OCI-LY3 (cell line): ENCODE measurements around the gene OTOR.
A peak's percentile ranks its signal among the peaks of the same experiment; 100 is the strongest.

Source experiments
- H2AFZ ChIP-seq: fragments of 200-600, 300-600 bp; shearing (Covaris generic); 2 replicates; pipeline ENCODE4 v1.6.0; 2014; ENCODE audit warnings: antibody characterized with exemption, low read depth, low read length
- H3K27ac ChIP-seq: fragments of 200-600, 300-600 bp; sonication (generic); 2 replicates; pipeline ENCODE4 v1.5.1; 2014; ENCODE audit warnings: mild to moderate bottlenecking, low read length, moderate library complexity, mixed read lengths
- H3K27me3 ChIP-seq: fragments of 200-600, 300-600 bp; sonication (generic); 2 replicates; pipeline ENCODE4 v1.6.1; 2014; ENCODE audit warnings: low read depth, low read length, mixed read lengths
- H3K36me3 ChIP-seq: fragments of 200-600, 300-600 bp; sonication (generic); replicated peaks from 2 replicates; pipeline ENCODE3; 2014; ENCODE audit warnings: low read depth, low read length, mixed read lengths
- H3K4me1 ChIP-seq: fragments of 300-600, 200-600 bp; sonication (generic); 2 replicates; pipeline ENCODE4 v1.6.1; 2014; ENCODE audit warnings: low read length, mixed read lengths
- H3K4me2 ChIP-seq: fragments of 200-600, 300-600 bp; sonication (generic); 2 replicates; pipeline ENCODE4 v1.6.1; 2014; ENCODE audit warnings: low read length, mixed read lengths
- H3K4me3 ChIP-seq: fragments of 300-600, 200-600 bp; sonication (generic); 2 replicates; pipeline ENCODE4 v1.5.1; 2014; ENCODE audit warnings: antibody characterized with exemption, mild to moderate bottlenecking, low read length, moderate library complexity
- H3K79me2 ChIP-seq: fragments of 300-600, 200-600 bp; shearing (Covaris generic); 2 replicates; pipeline ENCODE4 v1.6.1; 2014; ENCODE audit warnings: mild to moderate bottlenecking, low read length, mixed read lengths
- H3K9ac ChIP-seq: fragments of 300-600, 200-600 bp; shearing (Covaris generic); 2 replicates; pipeline ENCODE4 v1.6.0; 2014; ENCODE audit warnings: mild to moderate bottlenecking, low read length, moderate library complexity
- H3K9me3 ChIP-seq: fragments of 200-600, 300-600 bp; shearing (Covaris generic); 2 replicates; pipeline ENCODE4 v1.6.1; 2014; ENCODE audit warnings: low read length, mixed read lengths; ENCODE audit not compliant: insufficient read depth
- H4K20me1 ChIP-seq: fragments of 200-600, 300-600 bp; sonication (generic); 2 replicates; pipeline ENCODE4 v1.6.1; 2016; ENCODE audit warnings: low read length, mixed read lengths; ENCODE audit not compliant: insufficient read depth
- EZH2phosphoT487 ChIP-seq: fragments of 200-600 bp; shearing (Covaris generic); IDR thresholded peaks from 2 replicates; pipeline ENCODE4 v1.6.1; 2018; ENCODE audit warnings: antibody characterized with exemption, mixed run types, low read depth
- TF ChIP-seq, protein P1 (sequence below): fragments of 200-600, 300-600 bp; sonication (generic); IDR thresholded peaks from 2 replicates; pipeline ENCODE4 v1.5.1; 2014; ENCODE audit warnings: antibody characterized with exemption, low read length, low read depth

OTOR gene

GRCh38 chr20:16747291-16747811, 807 bp upstream of the OTOR start:
- TF ChIP-seq EZH2phosphoT487, result no peak
- TF ChIP-seq, protein P1, sequence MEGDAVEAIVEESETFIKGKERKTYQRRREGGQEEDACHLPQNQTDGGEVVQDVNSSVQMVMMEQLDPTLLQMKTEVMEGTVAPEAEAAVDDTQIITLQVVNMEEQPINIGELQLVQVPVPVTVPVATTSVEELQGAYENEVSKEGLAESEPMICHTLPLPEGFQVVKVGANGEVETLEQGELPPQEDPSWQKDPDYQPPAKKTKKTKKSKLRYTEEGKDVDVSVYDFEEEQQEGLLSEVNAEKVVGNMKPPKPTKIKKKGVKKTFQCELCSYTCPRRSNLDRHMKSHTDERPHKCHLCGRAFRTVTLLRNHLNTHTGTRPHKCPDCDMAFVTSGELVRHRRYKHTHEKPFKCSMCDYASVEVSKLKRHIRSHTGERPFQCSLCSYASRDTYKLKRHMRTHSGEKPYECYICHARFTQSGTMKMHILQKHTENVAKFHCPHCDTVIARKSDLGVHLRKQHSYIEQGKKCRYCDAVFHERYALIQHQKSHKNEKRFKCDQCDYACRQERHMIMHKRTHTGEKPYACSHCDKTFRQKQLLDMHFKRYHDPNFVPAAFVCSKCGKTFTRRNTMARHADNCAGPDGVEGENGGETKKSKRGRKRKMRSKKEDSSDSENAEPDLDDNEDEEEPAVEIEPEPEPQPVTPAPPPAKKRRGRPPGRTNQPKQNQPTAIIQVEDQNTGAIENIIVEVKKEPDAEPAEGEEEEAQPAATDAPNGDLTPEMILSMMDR, result no peak
- Histone ChIP-seq H3K4me3 (no peak overlapping the region), H3K4me2 (no peak overlapping the region), H3K27ac (no peak overlapping the region), H3K27me3 (no peaks in the 10 kb centered on the region), H3K9ac (no peak overlapping the region), H3K9me3 (no peaks in the 10 kb centered on the region), H3K4me1 (peaks cover 10% of the 10 kb centered on the region), H3K79me2 (no peaks in the 10 kb centered on the region), H2AFZ (no peak overlapping the region), H3K36me3 (peaks cover 7% of the 10 kb centered on the region), H4K20me1 (no peaks in the 10 kb centered on the region)

DNA sequence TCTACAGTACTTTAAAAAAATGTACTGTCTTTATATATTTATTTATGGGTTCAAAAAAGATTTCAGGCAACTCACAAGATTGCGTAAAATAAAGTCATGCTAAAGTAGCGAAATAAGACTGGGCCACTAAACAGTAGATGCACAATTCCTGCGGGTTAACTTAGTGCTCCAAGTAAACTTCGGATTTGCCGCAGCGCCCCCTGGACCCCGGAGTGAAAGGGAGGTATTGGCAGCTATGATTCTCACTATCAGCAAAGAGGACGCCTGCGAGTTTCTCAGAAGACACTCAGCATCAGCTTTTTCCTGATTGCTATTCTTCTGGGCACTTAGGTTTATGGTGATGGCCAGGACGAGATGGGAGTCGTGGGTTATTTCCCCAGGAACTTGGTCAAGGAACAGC, 1.4 kb downstream of the OTOR start:
- Histone ChIP-seq H3K4me3 (no peak overlapping the region), H3K9ac (no peak overlapping the region), H2AFZ (no peak overlapping the region), H3K36me3 (no peaks in the 10 kb centered on the region), H3K27ac (no peak overlapping the region), H3K79me2 (no peaks in the 10 kb centered on the region), H3K27me3 (no peaks in the 10 kb centered on the region), H3K4me2 (no peak overlapping the region), H3K4me1 (peaks cover 15% of the 10 kb centered on the region), H3K9me3 (no peaks in the 10 kb centered on the region), H4K20me1 (no peaks in the 10 kb centered on the region)
- TF ChIP-seq EZH2phosphoT487, result no peak
- TF ChIP-seq, protein P1, result no peak

DNA sequence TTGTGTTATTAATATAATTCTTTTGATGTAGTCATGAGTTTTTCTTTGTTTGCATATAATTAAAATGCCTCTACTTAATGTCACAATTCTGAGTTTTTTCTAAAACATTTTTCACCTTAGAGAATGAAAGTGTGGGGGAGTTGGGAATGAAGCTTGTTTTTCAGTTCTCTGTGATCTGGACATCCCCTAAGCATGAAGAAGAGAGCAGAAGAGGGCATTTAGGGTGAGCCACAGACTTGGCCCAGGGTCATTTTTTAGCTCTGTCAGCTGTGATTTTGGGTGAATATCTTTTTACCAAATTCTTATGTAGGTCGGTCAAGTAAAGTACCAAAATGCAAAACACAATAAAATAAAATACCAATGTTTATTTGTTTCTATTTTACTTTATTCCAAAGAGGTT, 3.9 kb downstream of the OTOR start:
- Histone ChIP-seq H4K20me1 (no peaks in the 10 kb centered on the region), H3K4me1 (peaks cover 15% of the 10 kb centered on the region), H3K27ac (no peak overlapping the region), H3K4me3 (no peak overlapping the region), H3K36me3 (no peaks in the 10 kb centered on the region), H3K4me2 (peak overlapping the region; percentile 24), H2AFZ (no peak overlapping the region), H3K27me3 (no peaks in the 10 kb centered on the region), H3K79me2 (no peaks in the 10 kb centered on the region), H3K9me3 (no peaks in the 10 kb centered on the region; the same call in 1 of the 2 replicates), H3K9ac (no peak overlapping the region)
- no peak for TF ChIP-seq EZH2phosphoT487
- TF ChIP-seq, protein P1, result no peak

- no peak overlapping the region for H2AFZ ChIP-seq
- no peaks in the 10 kb centered on the region for H3K79me2 ChIP-seq
- no peaks in the 10 kb centered on the region for H4K20me1 ChIP-seq
- H3K27ac ChIP-seq, result no peak overlapping the region
- peaks cover 15% of the 10 kb centered on the region for H3K4me1 ChIP-seq
- no peak for TF ChIP-seq EZH2phosphoT487
- TF ChIP-seq, protein P1, result no peak
- no peaks in the 10 kb centered on the region; the same call in 1 of the 2 replicates for H3K9me3 ChIP-seq
- H3K4me3 ChIP-seq, result no peak overlapping the region
- no peaks in the 10 kb centered on the region for H3K36me3 ChIP-seq
- H3K9ac ChIP-seq, result no peak overlapping the region
- no peak overlapping the region for H3K4me2 ChIP-seq
- H3K27me3 ChIP-seq, result no peaks in the 10 kb centered on the region
Measured at GRCh38 chr20:16752901-16753300, 4.7 kb downstream of the OTOR start.
